Stimulated activated CD4-positive, alpha-beta T cell treated with anti-CD3 and anti-CD28 coated beads, Interleukin-2, amount 100 ng/mL, for 24 hours (primary cell): ENCODE data around the gene PYY.
"Not testable (repeated sequence)": the region's sequence is repeated elsewhere in the genome, so short reads cannot be mapped to it uniquely, and the experiment has no call there.

Experiments used
- DNase-seq, 2 donors: peaks; one replicate each; pipeline ENCODE4 v3.0.0-alpha.2; 2020

Gene PYY

GRCh38 chr17:43976963-43977837, 23.5 kb upstream of the PYY start:
- no peak for DNase-seq

- DNase-seq, result no peak
Observed at GRCh38 chr17:43975898-43976297, 22.2 kb upstream of the PYY start.

- no peak for DNase-seq
Observed at GRCh38 chr17:43974382-43975266, 20.9 kb upstream of the PYY start.

- not testable (repeated sequence) for DNase-seq
Observed at GRCh38 chr17:43972444-43973212, 18.9 kb upstream of the PYY start.

GRCh38 chr17:43971436-43971835, 17.7 kb upstream of the PYY start:
- not testable (repeated sequence) for DNase-seq

GRCh38 chr17:43970366-43970765, 16.6 kb upstream of the PYY start:
- DNase-seq, result no peak

GRCh38 chr17:43967251-43967875, 13.6 kb upstream of the PYY start:
- DNase-seq, result no peak

- no peak for DNase-seq
Observed at GRCh38 chr17:43966276-43966675, 12.5 kb upstream of the PYY start.

- no peak for DNase-seq
Observed at GRCh38 chr17:43962479-43962878, 8.7 kb upstream of the PYY start.

GRCh38 chr17:43961954-43962353, 8.2 kb upstream of the PYY start:
- no peak for DNase-seq

GRCh38 chr17:43961292-43961691, 7.6 kb upstream of the PYY start:
- DNase-seq, result not testable (repeated sequence)

GRCh38 chr17:43958748-43959352, 5.1 kb upstream of the PYY start:
- DNase-seq, result no peak

- DNase-seq, result no peak
Observed at GRCh38 chr17:43956222-43956621, 2.5 kb upstream of the PYY start.

GRCh38 chr17:43952724-43953666, 745 bp downstream of the PYY start:
- DNase-seq, result no peak

- no peak for DNase-seq
Observed at GRCh38 chr17:43952351-43952723, 1.4 kb downstream of the PYY start.

- DNase-seq, result no peak
Observed at GRCh38 chr17:43951750-43952149, 2.0 kb downstream of the PYY start.

GRCh38 chr17:43950554-43950953, 3.2 kb downstream of the PYY start:
- DNase-seq, result no peak

- DNase-seq, result no peak
Observed at GRCh38 chr17:43949781-43950180, 4.0 kb downstream of the PYY start.

GRCh38 chr17:43946781-43947180, 7.0 kb downstream of the PYY start:
- no peak for DNase-seq

GRCh38 chr17:43945074-43945829, 8.5 kb downstream of the PYY start:
- DNase-seq, result no peak
